ENCODE measurements around the gene PMFBP1. TPM values are rescaled to one million over a fixed set of nuclear protein-coding genes. Genes with fewer than 3 reads are reported as not detected.

Gene PMFBP1
- total and polyA plus RNA-seq, 2 experiments from 2014 or later: 1.7 to 5.1 TPM

GRCh38 chr16:72111657-72112451, 60.1 kb downstream of the PMFBP1 start:
- no peaks in the 10 kb centered on the region for H3K4me1 ChIP-seq (ENCODE audit: low read depth)
- H3K27me3 ChIP-seq: no peaks in the 10 kb centered on the region
- H3K9me3 ChIP-seq (ENCODE audit: low read depth): no peaks in the 10 kb centered on the region
- TF ChIP-seq, protein P1, sequence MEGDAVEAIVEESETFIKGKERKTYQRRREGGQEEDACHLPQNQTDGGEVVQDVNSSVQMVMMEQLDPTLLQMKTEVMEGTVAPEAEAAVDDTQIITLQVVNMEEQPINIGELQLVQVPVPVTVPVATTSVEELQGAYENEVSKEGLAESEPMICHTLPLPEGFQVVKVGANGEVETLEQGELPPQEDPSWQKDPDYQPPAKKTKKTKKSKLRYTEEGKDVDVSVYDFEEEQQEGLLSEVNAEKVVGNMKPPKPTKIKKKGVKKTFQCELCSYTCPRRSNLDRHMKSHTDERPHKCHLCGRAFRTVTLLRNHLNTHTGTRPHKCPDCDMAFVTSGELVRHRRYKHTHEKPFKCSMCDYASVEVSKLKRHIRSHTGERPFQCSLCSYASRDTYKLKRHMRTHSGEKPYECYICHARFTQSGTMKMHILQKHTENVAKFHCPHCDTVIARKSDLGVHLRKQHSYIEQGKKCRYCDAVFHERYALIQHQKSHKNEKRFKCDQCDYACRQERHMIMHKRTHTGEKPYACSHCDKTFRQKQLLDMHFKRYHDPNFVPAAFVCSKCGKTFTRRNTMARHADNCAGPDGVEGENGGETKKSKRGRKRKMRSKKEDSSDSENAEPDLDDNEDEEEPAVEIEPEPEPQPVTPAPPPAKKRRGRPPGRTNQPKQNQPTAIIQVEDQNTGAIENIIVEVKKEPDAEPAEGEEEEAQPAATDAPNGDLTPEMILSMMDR (IDR thresholded peaks at IDR 0.05; ENCODE audit: low read depth, low read length): no peak
- peaks cover 31% of the 10 kb centered on the region for H3K36me3 ChIP-seq
- H3K27ac ChIP-seq: no peak overlapping the region
- no peak for DNase-seq (ENCODE audit: low read depth in 1 of 2, low spot score in 1 of 2)
- no peak overlapping the region for H3K4me3 ChIP-seq

GRCh38 chr16:72110662-72111615, 61.0 kb downstream of the PMFBP1 start:
- H3K4me1 ChIP-seq (ENCODE audit: low read depth): no peaks in the 10 kb centered on the region
- TF ChIP-seq, protein P1 (IDR thresholded peaks at IDR 0.05; ENCODE audit: low read depth, low read length): no peak
- H3K9me3 ChIP-seq (ENCODE audit: low read depth): no peaks in the 10 kb centered on the region
- no peak overlapping the region for H3K4me3 ChIP-seq
- peaks cover 40% of the 10 kb centered on the region for H3K36me3 ChIP-seq
- H3K27ac ChIP-seq: no peak overlapping the region
- DNase-seq (ENCODE audit: low read depth in 1 of 2, low spot score in 1 of 2): no peak
- H3K27me3 ChIP-seq: no peaks in the 10 kb centered on the region

DNA sequence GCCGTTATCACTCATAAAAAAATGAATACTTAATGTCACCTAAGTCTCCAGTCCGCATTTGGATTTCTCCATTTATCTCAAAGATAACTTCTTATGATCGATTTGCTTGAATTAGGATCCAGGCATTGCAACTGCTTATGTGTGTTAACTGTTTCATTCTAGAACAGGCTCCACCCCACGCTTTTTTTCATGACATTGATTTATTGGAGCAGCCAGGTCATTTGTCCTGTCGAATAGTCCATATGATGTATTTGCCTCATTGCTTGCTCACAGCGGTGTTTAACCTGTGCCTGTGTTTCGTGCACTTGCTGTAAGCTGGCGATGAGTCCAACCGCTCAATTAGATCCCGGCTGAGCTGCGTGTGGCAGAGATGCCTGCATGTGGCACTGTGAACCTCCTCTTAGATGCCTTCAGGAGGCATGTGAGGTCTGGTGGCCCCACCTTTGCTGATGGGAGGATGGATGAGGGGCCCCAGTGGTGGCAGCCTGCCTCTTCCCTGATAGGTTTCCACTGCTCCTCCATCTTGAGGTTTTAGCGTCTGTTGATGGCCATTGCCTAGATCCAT, 61.9 kb downstream of the PMFBP1 start:
- no peak for DNase-seq (ENCODE audit: low read depth in 1 of 2, low spot score in 1 of 2)
- TF ChIP-seq, protein P1 (IDR thresholded peaks at IDR 0.05; ENCODE audit: low read depth, low read length): no peak

DNA sequence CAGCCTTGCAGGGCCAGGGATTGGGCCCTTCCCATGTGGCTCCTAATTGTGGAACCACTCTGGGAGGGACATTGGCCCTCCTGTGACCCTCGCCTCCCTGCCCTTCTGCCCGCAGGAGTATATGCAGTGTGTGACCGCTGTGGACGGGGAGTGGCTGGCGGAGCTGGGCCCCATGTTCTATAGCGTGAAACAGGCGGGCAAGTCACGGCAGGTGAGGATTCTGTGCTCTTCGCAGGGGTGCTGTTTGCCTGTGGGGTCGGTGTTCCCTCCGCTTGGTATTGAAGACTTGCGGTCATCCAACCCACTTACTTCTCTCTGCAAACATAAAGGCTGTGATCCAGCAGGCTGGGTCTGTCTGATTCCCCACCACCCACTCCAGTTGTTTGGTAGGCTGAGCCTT, 62.7 kb downstream of the PMFBP1 start:
- TF ChIP-seq, protein P1 (IDR thresholded peaks at IDR 0.05; ENCODE audit: low read depth, low read length): no peak
- Histone ChIP-seq H3K9me3 (ENCODE audit: low read depth) (no peaks in the 10 kb centered on the region), H3K27me3 (no peaks in the 10 kb centered on the region), H3K4me3 (no peak overlapping the region), H3K4me1 (ENCODE audit: low read depth) (no peaks in the 10 kb centered on the region), H3K36me3 (peaks cover 55% of the 10 kb centered on the region), H3K27ac (no peak overlapping the region)
- DNase-seq (ENCODE audit: low read depth in 1 of 2, low spot score in 1 of 2): no peak

More for the DNA sequence above, 61.9 kb downstream of the PMFBP1 start:
- Histone ChIP-seq H3K36me3 (peaks cover 49% of the 10 kb centered on the region), H3K9me3 (ENCODE audit: low read depth) (no peaks in the 10 kb centered on the region), H3K4me1 (ENCODE audit: low read depth) (no peaks in the 10 kb centered on the region), H3K4me3 (no peak overlapping the region), H3K27ac (no peak overlapping the region), H3K27me3 (no peaks in the 10 kb centered on the region)

- no peaks in the 10 kb centered on the region for H3K9me3 ChIP-seq (ENCODE audit: low read depth)
- H3K27ac ChIP-seq: no peak overlapping the region
- peaks cover 63% of the 10 kb centered on the region for H3K36me3 ChIP-seq
- TF ChIP-seq, protein P1 (IDR thresholded peaks at IDR 0.05; ENCODE audit: low read depth, low read length): no peak
- H3K4me1 ChIP-seq (ENCODE audit: low read depth): no peaks in the 10 kb centered on the region
- no peaks in the 10 kb centered on the region for H3K27me3 ChIP-seq
- DNase-seq (ENCODE audit: low read depth in 1 of 2, low spot score in 1 of 2): no peak
- no peak overlapping the region for H3K4me3 ChIP-seq
These were observed 63.4 kb downstream of the PMFBP1 start for GRCh38 chr16:72108353-72109102.

All from cardiac muscle cell (in vitro differentiated cells and primary cell).